Measurements from ENCODE around the gene DAD1. TPM values are rescaled to one million over a fixed set of nuclear protein-coding genes. Genes with fewer than 3 reads are reported as not detected.
A peak's percentile ranks its signal among the peaks of the same experiment; 100 is the strongest.

DAD1 gene
- total RNA-seq, 1 donor from 2014 or later, result 122 TPM

GRCh38 chr14:22577334-22577908, 11.6 kb downstream of the DAD1 start:
- Mint-ChIP-seq H3K27me3 (ENCODE audit: unreplicated experiment) (no peaks in the 10 kb centered on the region), H3K27ac (ENCODE audit: unreplicated experiment) (no peak overlapping the region), H3K36me3 (ENCODE audit: unreplicated experiment) (no peaks in the 10 kb centered on the region)

GRCh38 chr14:22573804-22574203, 15.2 kb downstream of the DAD1 start:
- Mint-ChIP-seq H3K27ac (ENCODE audit: unreplicated experiment) (no peak overlapping the region), H3K27me3 (ENCODE audit: unreplicated experiment) (no peaks in the 10 kb centered on the region), H3K4me3 (ENCODE audit: unreplicated experiment) (no peak overlapping the region), H3K9me3 (ENCODE audit: unreplicated experiment) (no peaks in the 10 kb centered on the region), H3K36me3 (ENCODE audit: unreplicated experiment) (no peaks in the 10 kb centered on the region), H3K4me1 (ENCODE audit: low read depth, unreplicated experiment) (no peaks in the 10 kb centered on the region)
- DNase-seq, result no peak
- TF ChIP-seq CTCF (IDR thresholded peaks at IDR 0.05; ENCODE audit: partially characterized antibody, unreplicated experiment), result no peak

More at GRCh38 chr14:22577334-22577908, 11.6 kb downstream of the DAD1 start:
- no peak for DNase-seq
- Mint-ChIP-seq H3K4me1 (ENCODE audit: low read depth, unreplicated experiment) (peaks cover 2% of the 10 kb centered on the region), H3K9me3 (ENCODE audit: unreplicated experiment) (no peaks in the 10 kb centered on the region), H3K4me3 (ENCODE audit: unreplicated experiment) (no peak overlapping the region)
- no peak for TF ChIP-seq CTCF (IDR thresholded peaks at IDR 0.05; ENCODE audit: partially characterized antibody, unreplicated experiment)

- H3K4me1 Mint-ChIP-seq (ENCODE audit: low read depth, unreplicated experiment), result no peaks in the 10 kb centered on the region
- H3K9me3 Mint-ChIP-seq (ENCODE audit: unreplicated experiment), result no peaks in the 10 kb centered on the region
- no peak for DNase-seq
- TF ChIP-seq CTCF (IDR thresholded peaks at IDR 0.05; ENCODE audit: partially characterized antibody, unreplicated experiment), result no peak
- no peak overlapping the region for H3K4me3 Mint-ChIP-seq (ENCODE audit: unreplicated experiment)
- H3K36me3 Mint-ChIP-seq (ENCODE audit: unreplicated experiment), result no peaks in the 10 kb centered on the region
- no peaks in the 10 kb centered on the region for H3K27me3 Mint-ChIP-seq (ENCODE audit: unreplicated experiment)
- H3K27ac Mint-ChIP-seq (ENCODE audit: unreplicated experiment), result no peak overlapping the region
These were observed 16.4 kb downstream of the DAD1 start for GRCh38 chr14:22572562-22573058.

- TF ChIP-seq CTCF (IDR thresholded peaks at IDR 0.05; ENCODE audit: partially characterized antibody, unreplicated experiment), result peak; percentile 89
- Mint-ChIP-seq H3K27me3 (ENCODE audit: unreplicated experiment) (no peaks in the 10 kb centered on the region), H3K36me3 (ENCODE audit: unreplicated experiment) (no peaks in the 10 kb centered on the region), H3K27ac (ENCODE audit: unreplicated experiment) (no peak overlapping the region), H3K9me3 (ENCODE audit: unreplicated experiment) (no peaks in the 10 kb centered on the region), H3K4me1 (ENCODE audit: low read depth, unreplicated experiment) (no peaks in the 10 kb centered on the region), H3K4me3 (ENCODE audit: unreplicated experiment) (no peak overlapping the region)
- DNase-seq, result peak; percentile 58
These were observed 18.7 kb downstream of the DAD1 start for GRCh38 chr14:22570132-22570949.

GRCh38 chr14:22569737-22570131, 19.3 kb downstream of the DAD1 start:
- Mint-ChIP-seq H3K4me1 (ENCODE audit: low read depth, unreplicated experiment) (no peaks in the 10 kb centered on the region), H3K27me3 (ENCODE audit: unreplicated experiment) (no peaks in the 10 kb centered on the region), H3K9me3 (ENCODE audit: unreplicated experiment) (no peaks in the 10 kb centered on the region), H3K4me3 (ENCODE audit: unreplicated experiment) (no peak overlapping the region), H3K27ac (ENCODE audit: unreplicated experiment) (no peak overlapping the region), H3K36me3 (ENCODE audit: unreplicated experiment) (no peaks in the 10 kb centered on the region)
- no peak for DNase-seq
- TF ChIP-seq CTCF (IDR thresholded peaks at IDR 0.05; ENCODE audit: partially characterized antibody, unreplicated experiment), result no peak

Measured in glutamatergic neuron (in vitro differentiated cells).